Embryonic facial prominence (tissue), 1 donor: ENCODE data around the gene PTBP2.

Experiments
- DNase-seq: peaks from one replicate; pipeline ENCODE4 v3.0.0-alpha.2; 2016; ENCODE audit errors: extremely low spot score

Gene PTBP2, protein sequence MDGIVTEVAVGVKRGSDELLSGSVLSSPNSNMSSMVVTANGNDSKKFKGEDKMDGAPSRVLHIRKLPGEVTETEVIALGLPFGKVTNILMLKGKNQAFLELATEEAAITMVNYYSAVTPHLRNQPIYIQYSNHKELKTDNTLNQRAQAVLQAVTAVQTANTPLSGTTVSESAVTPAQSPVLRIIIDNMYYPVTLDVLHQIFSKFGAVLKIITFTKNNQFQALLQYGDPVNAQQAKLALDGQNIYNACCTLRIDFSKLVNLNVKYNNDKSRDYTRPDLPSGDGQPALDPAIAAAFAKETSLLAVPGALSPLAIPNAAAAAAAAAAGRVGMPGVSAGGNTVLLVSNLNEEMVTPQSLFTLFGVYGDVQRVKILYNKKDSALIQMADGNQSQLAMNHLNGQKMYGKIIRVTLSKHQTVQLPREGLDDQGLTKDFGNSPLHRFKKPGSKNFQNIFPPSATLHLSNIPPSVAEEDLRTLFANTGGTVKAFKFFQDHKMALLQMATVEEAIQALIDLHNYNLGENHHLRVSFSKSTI

DNA sequence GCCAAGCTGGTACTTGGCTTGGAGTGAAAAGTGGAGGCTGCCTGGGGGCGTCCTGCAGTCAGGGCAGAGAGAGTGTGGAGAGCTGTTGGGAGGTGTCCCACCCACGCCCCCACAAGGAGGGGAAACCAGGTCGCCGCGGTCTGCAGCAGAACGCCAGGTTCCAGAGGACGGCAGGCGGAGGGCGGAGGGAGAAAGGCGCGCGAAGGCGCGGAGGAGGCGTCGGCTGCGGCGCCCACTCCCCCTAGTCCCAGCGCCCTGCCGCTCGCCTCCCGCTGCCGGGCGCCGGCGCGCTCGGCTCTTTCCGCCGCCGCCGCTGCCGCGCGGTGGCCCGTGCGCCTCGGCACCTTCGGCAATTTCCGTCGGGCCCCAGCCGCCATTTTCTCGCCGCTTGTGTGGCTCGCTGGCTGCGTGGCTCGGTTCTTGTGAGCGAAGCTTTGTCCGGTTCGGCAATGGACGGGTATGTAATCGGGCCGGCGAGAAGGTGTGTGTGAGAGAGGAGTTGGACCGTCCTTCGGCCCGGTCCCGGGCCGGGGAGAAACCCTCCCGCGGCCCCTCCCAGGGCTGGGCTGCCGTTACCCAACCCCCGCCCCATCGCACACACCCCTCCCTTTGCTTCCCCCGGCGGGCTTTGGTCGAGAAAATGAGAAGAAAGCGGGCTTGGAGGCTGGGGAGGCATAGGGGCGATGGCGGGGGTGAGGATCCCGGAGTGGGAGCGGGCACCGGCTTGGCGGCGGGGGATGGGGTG, at the start of gene PTBP2:
Gene PTBP2, plus strand, starts transcription at position 369 of the 745 bp plus-strand sequence. Its CDS starts 81 bp downstream, at position 450.
- DNase-seq, result peak; percentile 71

DNA sequence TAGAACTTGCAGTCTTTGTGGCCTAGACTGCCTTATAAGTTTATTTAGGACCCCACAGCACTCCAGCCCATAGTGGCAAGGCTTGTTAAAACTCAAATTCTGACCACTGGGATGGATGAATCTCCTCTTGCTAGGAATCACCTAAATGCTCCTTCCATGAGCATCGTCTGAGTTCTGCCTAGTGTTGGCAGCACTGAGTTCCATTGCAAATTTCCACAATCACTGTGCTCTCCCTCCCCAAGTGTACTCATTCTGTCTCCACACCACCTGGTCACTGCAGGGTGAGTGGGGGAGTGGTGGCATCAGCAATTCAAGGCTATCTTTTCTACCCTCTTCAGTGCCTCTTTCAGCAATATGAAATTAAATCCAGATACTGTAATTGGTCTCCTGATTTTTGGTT, 46.7 kb upstream of the PTBP2 start:
- no peak for DNase-seq

DNA sequence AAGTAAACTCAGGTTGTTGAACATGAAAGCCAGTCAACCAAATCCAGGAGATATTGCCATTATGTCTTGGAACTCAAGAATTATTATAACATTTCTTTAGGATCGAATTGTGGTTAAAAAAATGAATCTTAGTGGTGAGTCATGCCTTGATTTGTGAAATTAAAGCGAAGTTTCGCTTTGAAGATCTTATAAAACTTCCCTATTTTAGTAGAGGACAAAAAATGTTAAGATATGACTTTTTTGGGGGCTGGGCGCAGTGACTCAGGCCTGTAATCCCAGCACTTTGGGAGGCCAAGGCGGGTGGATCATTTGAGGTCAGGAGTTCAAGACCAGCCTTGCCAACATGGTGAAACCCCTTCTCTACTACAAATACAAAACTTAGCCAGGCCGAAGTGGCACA, 39.5 kb upstream of the PTBP2 start:
- no peak for DNase-seq

DNA sequence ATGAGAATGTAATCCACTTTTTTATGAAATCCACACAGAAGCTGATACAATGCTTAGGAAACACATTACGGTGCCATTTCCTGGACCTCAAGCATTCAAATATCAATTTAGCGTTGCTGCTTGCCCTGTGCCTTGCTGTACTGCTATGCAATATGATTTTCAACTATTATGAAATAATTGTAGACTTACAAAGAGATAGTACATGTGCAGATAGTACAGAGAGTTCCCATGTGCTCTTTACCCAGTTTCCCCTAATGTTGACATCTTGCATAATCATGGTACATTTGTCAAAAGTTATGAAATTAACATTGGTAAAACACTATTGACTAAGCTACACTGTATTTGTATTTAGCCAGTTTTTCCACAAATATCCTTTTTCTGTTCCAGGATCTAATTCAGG, 37.7 kb upstream of the PTBP2 start:
- DNase-seq, result no peak

DNA sequence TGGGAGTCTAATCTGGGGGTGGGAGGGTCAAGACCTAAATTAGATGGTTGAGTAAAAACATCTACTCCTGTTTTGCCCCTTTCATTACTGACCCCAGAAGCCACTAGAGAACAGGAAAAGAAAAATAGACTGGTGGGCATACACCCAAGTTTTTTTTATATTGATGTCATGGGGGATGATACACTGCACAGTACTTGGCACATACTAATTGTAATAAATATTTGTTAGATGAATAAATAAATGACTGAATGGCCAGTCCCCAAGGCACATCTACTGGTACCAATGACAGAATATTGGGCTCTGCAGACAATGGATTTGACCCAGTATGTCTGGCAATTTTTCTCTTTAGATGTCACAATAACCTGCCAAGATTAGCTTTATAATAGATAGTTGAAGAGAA, 36.8 kb upstream of the PTBP2 start:
- no peak for DNase-seq

DNA sequence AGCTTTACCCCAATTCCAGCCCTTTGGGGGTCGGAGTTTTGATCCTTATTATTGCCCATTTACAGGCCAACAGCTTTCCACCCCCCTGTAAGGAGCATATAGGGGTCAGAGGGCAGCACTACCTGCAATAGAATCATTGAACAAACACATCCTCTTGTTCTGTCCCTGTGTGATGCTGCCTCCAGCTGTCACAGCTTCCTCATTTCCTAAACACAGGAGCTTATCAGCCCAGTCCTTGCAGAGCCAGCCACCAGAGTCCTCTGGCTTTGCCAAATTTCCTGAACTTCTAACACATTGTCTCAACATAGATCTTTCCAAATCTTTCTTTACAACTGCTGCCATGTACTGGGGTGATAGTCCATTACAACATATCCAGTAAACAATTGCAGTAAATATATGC, 32.8 kb upstream of the PTBP2 start:
- DNase-seq, result no peak

DNA sequence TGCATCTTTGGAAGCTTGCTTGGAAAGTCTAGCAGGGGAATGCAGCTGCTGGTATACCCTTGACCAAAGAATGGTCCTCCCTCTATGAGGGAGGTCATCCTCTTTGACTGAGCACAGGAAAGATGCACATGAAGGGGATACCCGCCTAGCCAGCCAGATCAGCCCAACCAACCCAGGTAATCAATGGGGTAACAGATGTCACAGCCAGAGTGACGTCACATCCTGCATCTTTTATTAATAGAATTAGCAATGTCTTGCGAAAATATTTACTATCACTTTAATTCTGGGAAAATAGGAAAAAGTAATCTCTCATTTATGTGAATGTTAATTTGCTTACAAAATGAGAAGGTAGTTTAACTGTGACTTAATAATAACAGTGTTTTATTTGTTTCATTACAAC, 25.6 kb upstream of the PTBP2 start:
- no peak for DNase-seq

DNA sequence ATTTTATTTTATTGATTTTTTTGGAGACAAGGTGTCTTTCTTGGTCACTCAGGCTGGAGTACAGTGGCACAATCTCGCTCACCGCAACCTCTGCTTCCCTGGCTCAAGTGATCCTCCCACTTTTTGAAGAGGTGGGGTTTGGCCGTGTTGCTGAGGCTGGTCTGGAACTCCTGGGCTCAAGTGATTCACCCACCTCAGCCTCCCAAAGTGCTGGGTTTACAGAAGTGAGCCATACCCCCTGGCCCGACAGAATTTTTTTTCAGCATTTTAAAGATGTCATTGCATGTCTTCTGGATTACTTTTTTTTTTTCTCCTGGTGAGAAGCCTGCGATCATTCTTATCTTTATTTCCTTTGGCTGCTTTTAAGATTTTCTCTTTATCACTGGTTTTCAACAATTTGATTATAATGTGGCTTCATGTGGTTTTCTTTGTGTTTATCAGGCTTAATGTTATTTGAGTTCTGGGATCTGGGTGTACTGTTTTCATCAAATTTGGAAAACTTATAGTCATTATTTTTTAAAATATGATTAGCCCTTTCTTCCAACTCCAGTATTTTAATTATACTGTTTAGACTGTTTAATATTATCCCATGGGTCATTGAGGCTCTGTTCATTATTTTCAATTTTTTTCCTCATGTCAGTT, 23.1 kb upstream of the PTBP2 start:
- no peak for DNase-seq

DNA sequence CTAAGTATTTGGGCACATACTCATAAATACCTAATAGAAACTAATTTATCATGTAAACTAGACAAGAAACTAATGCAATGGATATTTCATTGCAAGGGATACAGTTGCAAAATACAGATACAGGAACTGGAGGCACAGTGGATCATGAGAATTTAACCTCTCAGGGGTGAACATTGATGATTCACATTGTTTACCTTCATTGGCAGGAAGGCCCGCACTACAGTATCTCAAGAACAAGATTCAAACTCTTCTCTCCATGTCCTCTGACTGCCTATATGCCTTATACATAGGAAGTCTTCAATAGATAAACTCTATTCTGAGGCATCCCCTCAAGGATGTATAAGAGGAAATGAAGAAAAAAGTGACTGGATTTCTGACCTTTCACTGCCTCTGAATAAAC, 18.4 kb upstream of the PTBP2 start:
- no peak for DNase-seq

DNA sequence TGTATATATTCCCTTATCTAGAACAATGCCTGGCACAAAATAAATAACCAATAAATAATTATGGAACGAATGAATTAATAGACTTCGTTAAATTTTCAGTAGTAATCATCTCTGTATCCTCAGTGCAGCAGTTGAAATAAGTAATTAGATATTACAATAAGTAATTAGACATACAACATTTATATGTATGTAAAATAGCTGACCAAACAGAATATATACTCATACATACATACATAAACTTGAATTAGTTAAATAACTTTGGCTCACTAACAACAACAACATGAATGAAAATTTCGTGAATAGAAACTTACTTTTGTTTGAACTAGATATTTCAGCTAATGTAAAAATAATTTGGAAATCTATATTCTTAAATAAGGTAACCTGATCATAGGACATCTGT, 14.6 kb upstream of the PTBP2 start:
- DNase-seq, result no peak

DNA sequence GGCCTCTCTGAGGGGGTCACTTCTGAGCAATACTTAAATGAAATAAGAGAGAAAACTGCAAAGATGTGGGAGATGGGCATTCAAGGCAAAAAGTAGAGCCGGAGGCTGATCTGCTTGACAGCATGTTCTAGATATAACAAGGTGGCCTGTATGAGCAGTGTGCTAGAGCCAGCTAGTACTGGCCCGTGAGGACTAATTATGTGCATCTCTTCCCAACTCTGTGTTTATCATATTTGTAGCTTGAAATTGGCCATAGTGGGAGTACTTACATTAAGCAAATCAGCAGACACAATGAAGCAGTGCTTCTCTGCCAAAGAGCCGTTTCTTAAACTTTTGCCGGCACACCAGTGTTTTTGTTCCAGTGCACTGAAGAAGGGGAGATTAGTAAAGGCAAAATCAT, 13.1 kb upstream of the PTBP2 start:
- no peak for DNase-seq

DNA sequence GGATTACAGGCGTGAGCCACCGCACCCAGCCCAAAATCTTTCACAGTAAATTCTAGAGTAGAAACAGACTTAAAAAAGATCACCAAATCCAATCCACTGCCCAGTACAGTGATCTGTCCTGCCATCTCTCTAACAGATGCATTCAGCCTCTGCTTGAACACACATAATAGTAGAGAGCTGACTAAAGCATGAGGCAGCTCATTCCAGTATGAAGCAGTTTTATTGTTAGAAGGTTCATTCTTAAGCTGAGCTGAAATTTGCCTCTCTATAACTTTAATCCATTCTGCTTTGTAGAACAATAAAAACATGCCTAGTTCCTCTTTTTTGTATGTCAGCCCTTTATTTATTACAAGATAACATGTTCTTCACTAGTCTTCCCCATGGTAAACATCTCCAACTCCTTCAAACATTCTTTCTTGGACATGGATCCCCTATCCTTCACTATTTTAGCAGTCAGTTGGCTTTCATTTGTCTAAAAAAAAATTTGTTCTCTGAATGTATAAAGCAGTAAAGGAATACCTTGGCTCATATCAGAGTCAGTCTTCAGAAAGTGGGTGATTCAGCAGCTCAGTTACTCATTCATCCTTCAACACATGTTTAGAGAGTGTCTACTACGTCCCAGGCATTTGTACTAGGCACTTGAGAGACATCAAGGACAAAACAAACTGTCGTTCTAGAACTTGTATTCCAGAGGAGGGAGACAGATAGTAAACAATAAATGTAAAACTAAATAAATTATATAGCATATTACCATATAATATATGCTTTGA, 10.7 kb upstream of the PTBP2 start:
- no peak for DNase-seq

DNA sequence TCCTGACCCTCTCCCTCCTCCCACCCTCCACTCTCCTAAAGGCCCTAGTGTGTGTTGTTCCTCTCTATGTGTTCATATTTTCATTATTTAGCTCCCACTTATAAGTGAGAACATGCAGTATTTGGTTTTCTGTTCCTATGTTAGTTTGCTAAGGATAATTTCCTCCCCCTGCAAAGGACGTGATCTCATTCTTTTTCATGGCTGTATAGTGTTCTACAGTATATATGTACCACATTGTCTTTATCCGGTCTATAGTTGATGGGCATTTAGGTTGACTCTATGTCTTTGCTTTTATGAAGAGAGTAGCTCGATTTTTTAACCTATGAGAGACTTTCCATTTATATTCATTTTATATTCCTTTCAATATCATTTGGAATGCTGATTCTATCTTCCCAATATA, 7.9 kb upstream of the PTBP2 start:
- DNase-seq, result no peak

DNA sequence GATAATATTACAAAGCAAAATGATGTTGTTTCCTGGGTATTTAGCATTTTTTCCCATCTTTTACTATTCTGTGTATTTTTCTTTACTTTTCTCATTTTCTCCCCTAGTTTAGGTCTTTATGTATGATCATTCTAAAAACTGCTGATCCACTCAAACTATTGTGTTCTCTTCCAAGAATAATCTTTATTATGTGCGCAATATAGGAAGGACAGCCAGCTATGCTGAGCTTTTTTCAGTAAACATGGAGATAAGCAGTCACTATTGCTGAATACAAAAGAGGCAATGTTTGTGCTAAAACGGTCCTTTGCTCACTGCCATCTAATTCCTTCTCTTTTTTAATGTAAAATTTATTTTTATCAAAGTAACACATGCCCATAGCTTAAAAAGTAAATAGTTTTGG, 6.7 kb upstream of the PTBP2 start:
- no peak for DNase-seq

DNA sequence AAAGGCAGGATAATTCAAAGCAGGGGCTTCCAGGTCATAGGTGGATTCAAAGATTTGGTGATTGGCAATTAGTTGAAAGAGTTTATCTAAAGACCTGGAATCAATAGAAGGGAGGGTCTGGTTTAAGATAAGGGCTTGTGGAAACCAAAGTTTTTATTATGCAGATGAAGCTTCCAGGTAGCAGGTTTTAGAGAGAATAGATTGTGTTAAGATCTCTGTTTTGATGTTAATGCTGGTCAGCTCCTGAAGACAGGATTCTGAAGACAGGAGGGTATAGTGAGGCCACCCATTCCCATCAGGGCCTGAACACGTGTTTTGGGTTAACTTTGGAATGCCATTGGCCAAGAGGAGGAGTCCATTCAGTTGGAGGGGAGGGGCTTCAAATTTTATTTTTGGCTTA, 6.1 kb upstream of the PTBP2 start:
- no peak for DNase-seq

DNA sequence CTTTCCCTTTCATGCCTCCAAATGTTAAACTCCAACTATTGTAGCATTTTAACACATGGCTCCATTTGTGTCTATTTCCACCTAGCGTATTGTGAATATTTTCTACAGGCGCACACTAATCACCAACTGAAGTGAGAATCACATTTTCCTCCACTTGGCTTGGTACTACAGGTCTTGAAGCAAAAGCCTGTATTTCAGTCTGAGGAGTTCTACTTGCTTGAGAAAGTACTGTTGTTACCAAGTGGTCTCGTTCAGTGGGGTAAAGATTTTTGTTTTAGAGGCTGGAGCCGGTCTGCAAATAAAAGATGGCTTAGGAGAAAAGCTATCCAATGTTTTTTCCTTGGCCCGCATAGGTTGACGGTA, 550 bp upstream of the PTBP2 start:
- no peak for DNase-seq

DNA sequence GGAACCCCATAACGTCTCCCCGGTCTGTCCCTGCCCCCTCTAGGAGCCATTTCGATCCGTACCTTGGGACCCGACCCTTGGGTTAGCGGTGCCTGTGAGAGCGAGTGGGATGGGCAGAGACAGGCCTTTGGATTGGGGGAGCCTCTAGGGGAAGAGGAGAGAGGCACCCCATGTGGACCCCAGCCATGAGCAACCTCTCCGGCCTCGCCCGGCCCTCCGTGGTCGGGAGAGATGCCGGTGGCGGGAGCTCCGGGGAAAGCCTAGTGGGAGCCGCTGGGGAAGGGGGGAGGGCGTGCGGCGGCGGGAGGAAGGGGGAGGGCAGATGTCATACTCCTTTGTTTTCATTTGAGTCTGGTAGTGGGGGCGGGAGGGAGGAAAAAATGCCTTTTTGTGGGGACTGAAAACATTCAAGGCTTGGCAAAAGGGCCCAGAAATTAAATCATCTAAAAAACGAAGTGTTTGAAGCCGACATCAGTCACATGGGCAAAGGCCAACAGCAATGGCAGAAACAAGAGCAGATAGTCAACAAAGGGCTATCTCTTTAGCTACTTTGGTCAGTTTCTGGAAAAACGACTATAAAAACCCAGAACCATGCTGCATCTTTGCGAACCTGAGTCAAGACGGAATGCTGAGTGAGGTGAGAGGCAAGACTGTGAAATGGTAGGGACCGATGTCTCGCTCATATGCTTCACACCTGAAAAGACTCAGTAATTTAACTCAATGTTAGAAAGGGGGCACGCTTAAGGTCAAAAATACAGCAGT, 758 bp downstream of the PTBP2 start:
- DNase-seq, result peak; percentile 31

DNA sequence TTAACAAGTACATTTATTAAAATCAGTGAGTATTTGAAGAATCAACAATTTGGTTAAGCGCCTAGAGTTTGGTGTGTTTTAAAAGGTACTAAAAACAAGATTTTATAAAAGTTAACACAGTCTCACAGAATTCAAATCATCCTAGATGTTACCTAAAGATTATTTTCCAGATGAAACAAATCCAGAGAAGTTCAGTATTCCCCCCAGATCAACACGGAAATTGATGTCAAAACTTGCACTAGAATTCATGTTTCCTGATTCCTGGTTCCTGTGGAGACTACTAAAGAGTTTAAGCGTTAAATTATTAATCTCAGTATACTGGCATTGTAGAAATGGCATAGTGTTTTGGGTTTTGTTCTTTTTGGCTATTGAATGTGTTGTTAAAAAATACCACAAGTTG, 1.4 kb downstream of the PTBP2 start:
- DNase-seq, result no peak

DNA sequence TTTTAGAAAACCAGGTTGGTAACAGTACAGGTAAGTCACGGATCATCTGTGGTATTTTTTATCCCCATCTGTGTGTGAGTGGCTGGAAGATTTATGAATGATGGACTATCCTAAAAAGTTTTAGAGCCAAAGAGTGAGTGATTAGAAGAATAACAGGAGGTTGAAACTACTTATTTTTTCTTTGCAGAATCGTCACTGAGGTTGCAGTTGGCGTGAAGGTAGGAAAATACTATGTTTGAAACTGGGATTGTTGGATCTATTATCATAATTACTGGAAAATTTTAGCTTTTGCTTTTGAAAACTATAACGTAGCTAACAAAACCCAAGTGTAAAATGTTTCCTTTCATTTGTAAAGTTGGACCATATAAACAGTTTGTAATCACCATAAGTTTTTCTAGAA, 1.8 kb downstream of the PTBP2 start:
- no peak for DNase-seq

DNA sequence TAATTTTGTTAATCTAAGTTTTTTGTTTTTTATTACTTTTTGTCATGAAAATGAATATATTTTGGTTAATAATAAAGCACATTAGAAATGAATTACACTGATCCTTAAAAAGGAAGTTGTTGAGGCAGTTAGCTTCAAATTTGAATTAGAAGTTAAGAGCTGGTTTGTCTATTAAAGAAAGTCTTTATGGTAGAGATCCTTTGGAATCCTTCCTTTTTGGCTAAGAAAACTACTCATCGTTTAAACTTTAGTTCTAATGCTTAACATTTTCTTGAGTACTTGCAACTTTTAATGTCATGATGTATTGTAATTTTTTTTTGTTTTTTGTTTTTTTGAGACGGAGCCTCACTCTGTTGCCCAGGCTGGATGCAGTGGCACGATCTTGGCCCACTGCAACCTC, 2.4 kb downstream of the PTBP2 start:
- DNase-seq, result no peak

DNA sequence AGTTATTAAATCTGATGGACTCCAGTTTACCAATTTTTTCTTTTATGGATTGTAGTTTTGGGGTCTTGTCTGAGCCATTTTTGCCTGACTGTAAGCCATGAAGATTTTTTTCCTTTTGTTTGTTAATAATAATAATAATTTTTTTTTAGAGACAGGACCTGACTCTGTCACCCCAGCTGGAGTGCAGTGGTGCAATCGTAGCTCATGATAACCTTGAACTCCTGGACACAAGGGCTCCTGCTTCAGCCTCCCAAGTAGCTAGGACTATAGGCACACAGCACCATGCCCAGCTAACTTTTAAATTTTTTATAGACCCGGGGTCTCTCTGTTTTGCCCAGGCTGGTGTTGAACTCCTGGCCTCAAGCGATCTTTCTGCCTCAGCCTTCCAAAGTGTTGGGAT, 6.3 kb downstream of the PTBP2 start:
- DNase-seq, result no peak
